HepG2 (cell line): ENCODE measurements around the gene UST. TPM values are rescaled to one million over a fixed set of nuclear protein-coding genes. Genes with fewer than 3 reads are reported as not detected.

ENCODE experiments used
- ATAC-seq: fragments of 200-7000 bp; cut with Tn5 transposase; 3 replicates; pipeline ENCODE4 v1.9.1; 2020; ENCODE audit warnings: mild to moderate bottlenecking, moderate library complexity
- BruUV-seq: library from RNA; stranded (reverse); fragments of 400-500 nt; replicated peaks from 2 replicates; lab custom pipeline; 2021; lab: Mats Ljungman, UMichigan
- CTCF ChIA-PET: fragments of 300-600 bp; formaldehyde crosslinking; extraction: SDS; loops from one replicate; lab custom pipeline; 2021; ENCODE audit warnings: low total read pairs, inconsistent platforms, low intra/inter-chr PET ratio; lab: Yijun Ruan, JAX
- POLR2A ChIA-PET: fragments of 350-600 bp; sonication (Branson Sonifier 250); formaldehyde crosslinking; loops from one replicate; lab custom pipeline; 2020; ENCODE audit warnings: antibody characterized with exemption, inconsistent platforms; lab: Yijun Ruan, JAX
- DNase-seq: peaks from one replicate; pipeline ENCODE4 v3.0.0-alpha.2; 2015; ENCODE audit warnings: low spot score
- FAIRE-seq: peaks from 3 replicates; lab custom pipeline; 2011; peaks lifted over from hg19 to GRCh38; lab: Jason Lieb, UNC
- H2AFZ ChIP-seq: one replicate; pipeline ENCODE4 v1.6.1; 2011; ENCODE audit warnings: low read length, inconsistent platforms
- H3K27ac ChIP-seq: fragments of 300-600 bp; 3 replicates; pipeline ENCODE4 v1.8.0; 2011; ENCODE audit warnings: mixed run types, mild to moderate bottlenecking, mixed read lengths, low read length, inconsistent platforms; ENCODE audit not compliant: insufficient read depth; ENCODE audit errors: extremely low read length
- H3K27me3 ChIP-seq, 2 experiments: fragments of 200-600 bp in 1 of 2; 2 replicates in 1 of 2; 3 replicates in 1 of 2; pipeline versions ENCODE4 v1.6.0 to v1.8.0; 2011; ENCODE audit warnings: low read length in 2 of 2, mild to moderate bottlenecking in 2 of 2, moderate library complexity in 2 of 2, inconsistent platforms in 1 of 2; ENCODE audit not compliant: insufficient read depth in 2 of 2, control insufficient read depth in 1 of 2
- H3K36me3 ChIP-seq, 2 experiments: fragments of 200-600 bp in 1 of 2; replicated peaks in 1 of 2; 2 replicates in 1 of 2; 3 replicates in 1 of 2; pipeline versions ENCODE4 v1.5.1 to v1.8.0; 2011; ENCODE audit warnings: low read length in 2 of 2, inconsistent platforms in 1 of 2; ENCODE audit not compliant: insufficient read depth in 2 of 2, control insufficient read depth in 1 of 2
- H3K4me1 ChIP-seq: 2 replicates; pipeline ENCODE4 v1.5.1; 2012; ENCODE audit warnings: low read length, inconsistent platforms; ENCODE audit not compliant: insufficient read depth
- H3K4me2 ChIP-seq: 2 replicates; pipeline ENCODE4 v1.6.0; 2011; ENCODE audit warnings: low read depth, low read length, inconsistent platforms
- H3K4me3 ChIP-seq, 3 experiments: fragments of 200-600 bp in 1 of 3; sonication (generic), shearing (Covaris generic) in 1 of 3; replicated peaks in 1 of 3; 2 replicates each; pipeline ENCODE4 v1.5.1; 2011 to 2016; ENCODE audit warnings: low read length in 3 of 3, inconsistent platforms in 2 of 3, low read depth in 2 of 3, mild to moderate bottlenecking in 2 of 3, control low read depth in 1 of 3, mixed read lengths in 1 of 3; ENCODE audit not compliant: insufficient read depth in 1 of 3
- H3K79me2 ChIP-seq: one replicate; pipeline ENCODE4 v1.6.1; 2011; ENCODE audit warnings: low read length, inconsistent platforms; ENCODE audit not compliant: insufficient read depth
- H3K9ac ChIP-seq: 2 replicates; pipeline ENCODE4 v1.6.0; 2011; ENCODE audit warnings: mild to moderate bottlenecking, low read depth, low read length, inconsistent platforms; ENCODE audit not compliant: insufficient read depth
- H3K9me3 ChIP-seq: 2 replicates; pipeline ENCODE4 v1.5.1; 2012; ENCODE audit warnings: mild to moderate bottlenecking, low read length
- H4K20me1 ChIP-seq: 2 replicates; pipeline ENCODE4 v1.6.0; 2011; ENCODE audit warnings: inconsistent platforms, mild to moderate bottlenecking, low read length, moderate library complexity; ENCODE audit not compliant: insufficient read depth
- CHD4 ChIP-seq: fragments of 200-600 bp; sonication (generic); IDR thresholded peaks from 2 replicates; pipeline ENCODE4 v1.7.0; 2017; ENCODE audit warnings: mild to moderate bottlenecking, low read length, borderline replicate concordance
- ELF3 ChIP-seq: IDR thresholded peaks from 2 replicates; pipeline ENCODE4 v1.6.1; 2016; ENCODE audit warnings: missing genetic modification reagents, missing compliant biosample characterization
- MEIS1 ChIP-seq: sonication (generic); formaldehyde crosslinking; IDR thresholded peaks from 2 replicates; pipeline ENCODE4 v1.9.0; 2021; ENCODE audit warnings: mild to moderate bottlenecking, missing genetic modification reagents, moderate library complexity, borderline replicate concordance
- SKI ChIP-seq: fragments of 450-650 bp; IDR thresholded peaks from one replicate; pipeline ENCODE4 v1.6.1; 2018; ENCODE audit warnings: mild to moderate bottlenecking; ENCODE audit not compliant: partially characterized antibody
- TAF1 ChIP-seq: sonication (generic); formaldehyde crosslinking; IDR thresholded peaks from 2 replicates; pipeline ENCODE4 v1.4.0; 2020; ENCODE audit warnings: missing genetic modification reagents
- TAF15 ChIP-seq: fragments of 200-400 bp; formaldehyde crosslinking; IDR thresholded peaks from one replicate; pipeline ENCODE4 v1.6.1; 2018; ENCODE audit warnings: mild to moderate bottlenecking, low read depth, low read length; ENCODE audit not compliant: poor library complexity, severe bottlenecking
- ZKSCAN1 ChIP-seq: fragments of 150-350 bp; IDR thresholded peaks from 2 replicates; pipeline ENCODE4 v1.6.1; 2014; ENCODE audit warnings: low read length
- ZNF160 ChIP-seq: sonication (generic); formaldehyde crosslinking; IDR thresholded peaks from 2 replicates; pipeline ENCODE4 v1.8.0; 2022; ENCODE audit warnings: mild to moderate bottlenecking, inconsistent platforms, missing genetic modification reagents
- ZNF234 ChIP-seq: sonication (generic); formaldehyde crosslinking; conservative IDR thresholded peaks from 2 replicates; pipeline ENCODE4 v1.5.1; 2020; ENCODE audit warnings: mild to moderate bottlenecking, missing genetic modification reagents
- ZNF317 ChIP-seq: sonication (generic); formaldehyde crosslinking; IDR thresholded peaks from 2 replicates; pipeline ENCODE4 v1.5.0; 2020; ENCODE audit warnings: mild to moderate bottlenecking, missing genetic modification reagents
- ZNF460 ChIP-seq: sonication (generic); formaldehyde crosslinking; IDR thresholded peaks from 2 replicates; pipeline ENCODE4 v1.5.1; 2020; ENCODE audit warnings: missing genetic modification reagents, mild to moderate bottlenecking, borderline replicate concordance
- WGBS: methylation state at CpG from one replicate; pipeline ENCODE4 v1.1.6; 2017; ENCODE audit warnings: low lambda C conversion rate; 5-methylcytosine and 5-hydroxymethylcytosine counted together
- in situ Hi-C: cut with HindIII; loops from 2 replicates; pipeline ENCODE4 v1.10.0; 2017; ENCODE audit warnings: low pct_unique_long_range_greater_than_20kb; ENCODE audit not compliant: extremely low pct_ligation_motif_present
- intact Hi-C: fragments of 100-400 bp; cut with micrococcal nuclease; formaldehyde crosslinking; loops from one replicate; pipeline ENCODE4 v1.10.0; 2022; ENCODE audit not compliant: unreplicated experiment
- polyA plus RNA-seq, 8 experiments: library from polyadenylated mRNA; depleted of rRNA in 3 of 8; stranded (reverse) in 7 of 8; unstranded in 1 of 8; fragments of >200 nt; fragmentation: Illumina TruSeq in 4 of 8; extraction: Trizol in 4 of 8; gene quantifications; 2 replicates each; pipeline versions ENCODE4 v1.2.1 to v1.2.3, GENCODE V29; 2011 to 2016; ENCODE audit warnings: low read depth in 4 of 8, missing spikeins in 1 of 8, mixed read lengths in 1 of 8; ENCODE audit not compliant: insufficient read depth in 1 of 8
- total RNA-seq, 5 experiments: library from RNA; depleted of rRNA; stranded (reverse); fragments of >200 nt; fragmentation: Illumina TruSeq; extraction: Trizol; gene quantifications; 2 replicates each; pipeline ENCODE4 v1.2.3, GENCODE V29; 2016; ENCODE audit warnings: low read depth in 1 of 5
- TF ChIP-seq, protein P1 (sequence below): sonication (generic); formaldehyde crosslinking; IDR thresholded peaks from 2 replicates; pipeline ENCODE4 v1.8.1; 2022; ENCODE audit warnings: mild to moderate bottlenecking, missing genetic modification reagents

UST gene
- total and polyA plus RNA-seq, 2 of the 13 experiments (the other 11 are each of a cell fraction or from before 2014, with no cell fraction given), result 0.27 TPM; not detected in 1

DNA sequence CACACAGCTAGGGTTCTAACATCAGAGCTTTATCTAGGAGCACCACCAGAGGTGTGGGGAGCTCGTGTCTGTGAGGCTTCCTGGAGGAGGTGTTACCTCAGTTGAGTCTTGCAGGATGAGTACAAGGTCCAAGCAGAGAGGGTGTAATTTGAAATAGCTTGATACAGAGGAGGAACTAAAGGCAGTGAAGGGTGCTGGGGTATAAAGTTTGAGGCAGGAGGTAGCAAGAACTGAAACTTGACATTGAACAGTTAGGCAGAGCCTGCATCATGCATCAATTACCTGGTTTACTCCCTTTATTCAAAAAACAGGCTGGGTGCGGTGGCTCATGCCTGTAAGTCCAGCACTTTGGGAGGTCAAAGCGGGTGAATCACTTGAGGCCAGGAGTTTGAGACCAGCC is 241.2 kb downstream of the UST start (continued):
- TF ChIP-seq ZKSCAN1 (no peak), MEIS1 (no peak), ELF3 (CRISPR knock-in tag) (no peak), ZNF460 (CRISPR knock-in tag) (no peak)

DNA sequence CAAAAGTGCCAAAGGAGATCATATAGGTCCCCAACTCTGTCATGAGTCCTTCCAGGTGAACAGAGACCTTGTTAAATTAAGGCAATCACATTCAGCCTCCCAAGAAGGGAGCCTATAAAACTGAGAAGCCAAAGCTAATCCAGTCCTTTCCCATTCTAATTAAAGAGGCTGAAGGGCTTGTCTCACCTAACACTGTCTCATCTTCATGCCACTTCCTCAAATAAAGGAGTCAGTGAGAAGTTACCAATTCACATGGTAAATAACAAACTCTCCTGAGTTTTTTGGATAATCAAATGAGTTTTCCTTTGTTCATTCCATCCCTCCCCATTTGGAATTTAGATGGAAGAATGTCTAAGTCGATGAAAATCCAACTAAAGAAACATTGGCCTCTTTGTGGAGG is 242.8 kb downstream of the UST start:
- Histone ChIP-seq H3K27ac (no peak overlapping the region), H2AFZ (no peak overlapping the region), H3K4me1 (no peaks in the 10 kb centered on the region), H3K27me3 (peaks cover 3 to 32% of the 10 kb centered on the region in 2 experiments; a peak in 3 of 5 replicates), H3K4me2 (no peak overlapping the region), H3K36me3 (no peaks in the 10 kb centered on the region), H4K20me1 (no peaks in the 10 kb centered on the region), H3K9me3 (no peaks in the 10 kb centered on the region), H3K9ac (no peak overlapping the region), H3K4me3 (no peak overlapping the region), H3K79me2 (no peaks in the 10 kb centered on the region)
- ChIA-PET CTCF (no interaction called here), POLR2A (no interaction called here)
- WGBS, result 4% methylated on average over 1 of the region's 1 CpG
- no TSS peak for BruUV-seq
- FAIRE-seq, result no peak
- ATAC-seq, result no peak
- intact Hi-C loops (no loop called here), in situ Hi-C loops (no loop called here)
- no peak for DNase-seq
- TF ChIP-seq TAF1 (CRISPR knock-in tag) (no peak), CHD4 (no peak), ZNF317 (CRISPR knock-in tag) (no peak), ZNF160 (CRISPR knock-in tag) (no peak), TAF15 (no peak), SKI (no peak), ZNF234 (CRISPR knock-in tag) (no peak)
- TF ChIP-seq, protein P1, sequence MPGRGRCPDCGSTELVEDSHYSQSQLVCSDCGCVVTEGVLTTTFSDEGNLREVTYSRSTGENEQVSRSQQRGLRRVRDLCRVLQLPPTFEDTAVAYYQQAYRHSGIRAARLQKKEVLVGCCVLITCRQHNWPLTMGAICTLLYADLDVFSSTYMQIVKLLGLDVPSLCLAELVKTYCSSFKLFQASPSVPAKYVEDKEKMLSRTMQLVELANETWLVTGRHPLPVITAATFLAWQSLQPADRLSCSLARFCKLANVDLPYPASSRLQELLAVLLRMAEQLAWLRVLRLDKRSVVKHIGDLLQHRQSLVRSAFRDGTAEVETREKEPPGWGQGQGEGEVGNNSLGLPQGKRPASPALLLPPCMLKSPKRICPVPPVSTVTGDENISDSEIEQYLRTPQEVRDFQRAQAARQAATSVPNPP, result no peak
- TF ChIP-seq, all 625 proteins: peak for 0
